ENCODE data around the gene MAOB. TPM values are rescaled to one million over a fixed set of nuclear protein-coding genes. Genes with fewer than 3 reads are reported as not detected.

Gene MAOB
- total RNA-seq, 1 experiment from 2014 or later, result 1.1 TPM

DNA sequence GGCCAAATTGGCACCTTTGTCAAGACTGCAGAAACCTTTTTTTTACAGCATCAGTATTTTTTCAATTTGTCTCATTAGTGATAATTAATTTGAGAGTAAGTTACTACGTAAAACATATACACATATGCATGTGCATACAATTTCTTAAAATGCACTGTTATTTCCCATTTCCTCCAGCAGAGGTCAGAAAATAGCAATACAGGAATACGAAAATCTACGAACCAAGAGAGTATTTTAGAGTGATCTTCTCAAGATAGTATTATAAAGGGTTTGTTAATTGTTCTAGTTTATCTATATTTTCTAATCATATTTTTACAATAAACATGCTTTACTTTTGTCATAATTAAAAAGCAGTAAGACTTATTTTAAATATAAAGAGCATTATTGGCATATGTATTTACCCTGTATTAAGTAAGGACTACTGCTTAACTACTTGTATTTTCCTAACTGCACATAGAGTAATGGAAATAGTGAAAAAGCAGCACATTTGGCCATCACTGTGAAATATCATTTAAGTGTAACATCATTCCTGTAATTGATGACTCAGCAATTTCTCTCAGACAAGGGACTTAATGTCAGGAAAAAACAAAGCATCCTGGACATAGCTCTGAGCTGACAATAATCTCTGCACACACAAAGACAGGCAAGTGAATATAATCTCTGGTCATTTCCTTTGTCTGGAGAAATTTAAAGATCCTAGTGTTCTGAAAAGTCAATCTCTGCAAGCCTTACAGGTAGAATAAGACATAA is 45.6 kb downstream of the MAOB start:
- H4K8ac ChIP-seq (replicated peaks; ENCODE audit: insufficient read length, low read depth, low read length), result no peak overlapping the region
- DNase-seq, result no peak
- H3K9me3 ChIP-seq (ENCODE audit: control insufficient read depth, low read depth, low read length), result peaks cover 7% of the 10 kb centered on the region
- H3K9ac ChIP-seq (ENCODE audit: extremely low read depth, insufficient read length, low read length), result no peak overlapping the region
- no peak overlapping the region for H4K5ac ChIP-seq (ENCODE audit: insufficient read length, low read depth, low read length)
- H3K27ac ChIP-seq (ENCODE audit: insufficient read length, low read depth, low read length), result no peak overlapping the region
- H3T11ph ChIP-seq (ENCODE audit: low read length), result no peak overlapping the region
- H2AK5ac ChIP-seq (ENCODE audit: insufficient read length, low read length), result no peak overlapping the region
- H3K14ac ChIP-seq (ENCODE audit: insufficient read depth, low read length), result no peak overlapping the region
- no peak overlapping the region for H2BK20ac ChIP-seq (ENCODE audit: low read depth, low read length, poor library complexity, severe bottlenecking)
- Mint-ChIP-seq H3K27ac (no peak overlapping the region), H3K9me3 (peaks cover 47 to 57% of the 10 kb centered on the region in 2 experiments), H3K36me3 (ENCODE audit: insufficient read depth in 1 of 3, low read depth in 3 of 3) (no peaks in the 10 kb centered on the region; a peak in 1 of 7 replicates), H3K4me3 (no peak overlapping the region), H3K4me1 (no peaks in the 10 kb centered on the region), H3K27me3 (ENCODE audit: low read depth) (no peaks in the 10 kb centered on the region; the same call in 1 of the 2 replicates)
- no peak overlapping the region for H3K4me2 ChIP-seq (ENCODE audit: insufficient read depth, insufficient read length, low read length)
- no peak overlapping the region for H2BK5ac ChIP-seq (ENCODE audit: insufficient read length, low read length)
- H3K27me3 ChIP-seq (ENCODE audit: insufficient read depth, low read length), result no peaks in the 10 kb centered on the region; the same call in 1 of the 2 replicates
- no peaks in the 10 kb centered on the region for H4K20me1 ChIP-seq (ENCODE audit: control insufficient read depth, insufficient read depth, insufficient read length)
- no peaks in the 10 kb centered on the region for H3K79me1 ChIP-seq (ENCODE audit: insufficient read depth, low read depth, low read length, poor library complexity, severe bottlenecking)
- no peak overlapping the region for H2BK120ac ChIP-seq (ENCODE audit: low read depth, low read length, poor library complexity, severe bottlenecking)
- H2BK12ac ChIP-seq (ENCODE audit: insufficient read length, low read depth, low read length), result no peak overlapping the region
- H3K18ac ChIP-seq (ENCODE audit: insufficient read length, low read depth, low read length), result no peak overlapping the region
- H4K91ac ChIP-seq (ENCODE audit: insufficient read length, low read depth, low read length), result no peak overlapping the region
- no peak overlapping the region for H3K4ac ChIP-seq (ENCODE audit: low read depth, low read length)
- H2BK15ac ChIP-seq (ENCODE audit: low read depth, low read length), result no peak overlapping the region
- WGBS (ENCODE audit: extremely low coverage, insufficient read length, low lambda C conversion rate), result no CpG with 5 or more reads among the region's 3 CpGs
- no peaks in the 10 kb centered on the region for H3K4me1 ChIP-seq (ENCODE audit: insufficient read depth, low read length)
- TF ChIP-seq, protein P1, sequence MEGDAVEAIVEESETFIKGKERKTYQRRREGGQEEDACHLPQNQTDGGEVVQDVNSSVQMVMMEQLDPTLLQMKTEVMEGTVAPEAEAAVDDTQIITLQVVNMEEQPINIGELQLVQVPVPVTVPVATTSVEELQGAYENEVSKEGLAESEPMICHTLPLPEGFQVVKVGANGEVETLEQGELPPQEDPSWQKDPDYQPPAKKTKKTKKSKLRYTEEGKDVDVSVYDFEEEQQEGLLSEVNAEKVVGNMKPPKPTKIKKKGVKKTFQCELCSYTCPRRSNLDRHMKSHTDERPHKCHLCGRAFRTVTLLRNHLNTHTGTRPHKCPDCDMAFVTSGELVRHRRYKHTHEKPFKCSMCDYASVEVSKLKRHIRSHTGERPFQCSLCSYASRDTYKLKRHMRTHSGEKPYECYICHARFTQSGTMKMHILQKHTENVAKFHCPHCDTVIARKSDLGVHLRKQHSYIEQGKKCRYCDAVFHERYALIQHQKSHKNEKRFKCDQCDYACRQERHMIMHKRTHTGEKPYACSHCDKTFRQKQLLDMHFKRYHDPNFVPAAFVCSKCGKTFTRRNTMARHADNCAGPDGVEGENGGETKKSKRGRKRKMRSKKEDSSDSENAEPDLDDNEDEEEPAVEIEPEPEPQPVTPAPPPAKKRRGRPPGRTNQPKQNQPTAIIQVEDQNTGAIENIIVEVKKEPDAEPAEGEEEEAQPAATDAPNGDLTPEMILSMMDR (conservative IDR thresholded peaks at IDR 0.05), result peak; percentile 71
- no peaks in the 10 kb centered on the region for H3K79me2 ChIP-seq (ENCODE audit: insufficient read depth, low read length)
- no peak overlapping the region for H3K56ac ChIP-seq (ENCODE audit: insufficient read length, low read depth, low read length)
- no peak overlapping the region for H3K23ac ChIP-seq (ENCODE audit: insufficient read length, low read depth, low read length)
- no peak overlapping the region for H2AFZ ChIP-seq (ENCODE audit: low read length)
- H3K23me2 ChIP-seq (ENCODE audit: insufficient read length, low read depth, low read length, poor library complexity, severe bottlenecking), result no peaks in the 10 kb centered on the region
